ENCODE measurements around the gene AMBN.

AMBN gene

GRCh38 chr4:70591955-70592582, at the start of gene AMBN:
TSS of gene AMBN (plus strand) at chr4:70592256. CDS start at chr4:70592359, 103 bp downstream.
- DNase-seq (ENCODE audit: low read depth) = no peak

- DNase-seq (ENCODE audit: low read depth) = no peak
Measured at GRCh38 chr4:70544279-70544868, 47.7 kb upstream of the AMBN start.

- DNase-seq (ENCODE audit: low read depth) = no peak
Measured at GRCh38 chr4:70556856-70557255, 35.2 kb upstream of the AMBN start.

- peak; percentile 9 for DNase-seq (ENCODE audit: low read depth)
Measured at GRCh38 chr4:70559211-70559830, 32.7 kb upstream of the AMBN start.

- no peak for DNase-seq (ENCODE audit: low read depth)
Measured at GRCh38 chr4:70559924-70560323, 32.1 kb upstream of the AMBN start.

- DNase-seq (ENCODE audit: low read depth) = no peak
Measured at GRCh38 chr4:70564033-70564432, 28.0 kb upstream of the AMBN start.

GRCh38 chr4:70570796-70571195, 21.3 kb upstream of the AMBN start:
- no peak for DNase-seq (ENCODE audit: low read depth)

- DNase-seq (ENCODE audit: low read depth) = no peak
Measured at GRCh38 chr4:70571772-70572171, 20.3 kb upstream of the AMBN start.

- DNase-seq (ENCODE audit: low read depth) = no peak
Measured at GRCh38 chr4:70575964-70576363, 16.1 kb upstream of the AMBN start.

GRCh38 chr4:70577220-70577927, 14.7 kb upstream of the AMBN start:
- DNase-seq (ENCODE audit: low read depth) = no peak

GRCh38 chr4:70581980-70582379, 10.1 kb upstream of the AMBN start:
- DNase-seq (ENCODE audit: low read depth) = no peak

GRCh38 chr4:70583952-70584834, 7.9 kb upstream of the AMBN start:
- DNase-seq (ENCODE audit: low read depth) = no peak

- DNase-seq (ENCODE audit: low read depth) = no peak
Measured at GRCh38 chr4:70586841-70587240, 5.2 kb upstream of the AMBN start.

GRCh38 chr4:70589785-70590184, 2.3 kb upstream of the AMBN start:
- no peak for DNase-seq (ENCODE audit: low read depth)

GRCh38 chr4:70594196-70594595, 2.1 kb downstream of the AMBN start:
- no peak for DNase-seq (ENCODE audit: low read depth)

- no peak for DNase-seq (ENCODE audit: low read depth)
Measured at GRCh38 chr4:70600305-70600704, 8.2 kb downstream of the AMBN start.

- DNase-seq (ENCODE audit: low read depth) = no peak
Measured at GRCh38 chr4:70600977-70601376, 8.9 kb downstream of the AMBN start.

- DNase-seq (ENCODE audit: low read depth) = peak; percentile 32
Measured at GRCh38 chr4:70601422-70602039, 9.5 kb downstream of the AMBN start.

GRCh38 chr4:70603856-70604255, 11.8 kb downstream of the AMBN start:
- DNase-seq (ENCODE audit: low read depth) = no peak

- DNase-seq (ENCODE audit: low read depth) = no peak
Measured at GRCh38 chr4:70606459-70606858, 14.4 kb downstream of the AMBN start.

GRCh38 chr4:70607334-70607853, 15.3 kb downstream of the AMBN start:
- no peak for DNase-seq (ENCODE audit: low read depth)
